HG03095 (cell line): ENCODE measurements around the gene EIF4G3.
"Not testable (repeated sequence)": the region's sequence is repeated elsewhere in the genome, so short reads cannot be mapped to it uniquely, and the experiment has no call there.

Source experiments
- ATAC-seq: cut with Tn5 transposase; IDR thresholded peaks from one replicate; pipeline ENCODE4 v1.9.1; 2021; ENCODE audit warnings: moderate library complexity; ENCODE audit not compliant: unreplicated experiment

Gene EIF4G3

DNA sequence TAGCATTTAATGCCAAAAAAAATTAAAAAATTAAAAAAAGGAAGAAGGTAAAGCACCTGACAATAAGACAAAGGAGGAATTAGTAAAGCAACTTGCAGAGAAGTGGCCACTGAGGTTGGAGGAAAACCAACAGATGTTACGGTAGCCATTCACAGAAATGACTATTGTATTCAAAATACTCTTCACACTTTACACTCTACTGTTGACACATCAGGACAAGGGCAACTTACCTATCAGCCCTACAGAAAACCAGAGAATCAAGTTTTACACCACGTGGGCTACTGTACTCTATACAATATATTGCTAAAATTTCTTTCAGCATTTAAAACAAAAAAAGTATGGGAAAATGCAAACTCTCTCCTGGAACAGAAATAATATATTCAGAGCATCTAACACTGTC, 70.0 kb downstream of the EIF4G3 start:
- ATAC-seq = no peak

GRCh38 chr1:21106238-21106637, 70.5 kb downstream of the EIF4G3 start:
- ATAC-seq = no peak

DNA sequence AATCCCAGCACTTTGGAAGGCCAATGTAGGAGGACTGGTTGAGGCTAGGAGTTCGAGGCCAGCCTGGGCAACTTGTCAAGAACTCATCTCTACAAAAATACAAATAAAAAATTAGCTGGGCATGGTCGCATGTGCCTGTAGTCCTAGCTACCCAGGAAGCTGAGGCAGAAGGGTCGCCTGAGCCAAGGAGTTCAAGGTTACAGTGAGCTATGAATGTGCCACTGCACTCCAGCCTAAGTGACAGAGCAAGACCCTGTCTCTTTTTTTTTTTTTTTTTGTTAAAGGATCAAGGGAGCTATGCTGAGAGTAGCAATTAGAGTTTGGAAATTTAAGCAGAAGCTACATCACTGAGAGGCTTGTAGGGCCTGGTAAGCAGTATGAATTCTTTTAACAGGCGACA, 70.9 kb downstream of the EIF4G3 start:
- ATAC-seq = no peak

DNA sequence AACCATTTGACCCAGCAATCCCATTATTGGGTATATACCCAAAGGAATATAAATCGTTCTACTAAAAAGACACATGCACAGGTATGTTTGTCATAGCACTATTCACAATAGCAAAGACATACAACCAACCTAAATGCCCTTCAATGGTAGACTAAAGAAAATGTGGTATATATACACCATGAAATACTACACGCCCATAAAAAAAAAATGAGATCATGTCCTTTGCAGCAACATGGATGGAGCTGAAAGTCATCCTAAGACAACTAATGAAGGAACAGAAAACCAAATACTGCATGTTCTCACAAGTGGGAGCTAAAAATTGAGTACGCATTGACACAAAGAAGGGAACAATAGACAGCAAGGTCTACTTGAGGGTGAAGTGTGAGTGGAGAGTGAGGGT, 72.0 kb downstream of the EIF4G3 start:
- no peak for ATAC-seq

DNA sequence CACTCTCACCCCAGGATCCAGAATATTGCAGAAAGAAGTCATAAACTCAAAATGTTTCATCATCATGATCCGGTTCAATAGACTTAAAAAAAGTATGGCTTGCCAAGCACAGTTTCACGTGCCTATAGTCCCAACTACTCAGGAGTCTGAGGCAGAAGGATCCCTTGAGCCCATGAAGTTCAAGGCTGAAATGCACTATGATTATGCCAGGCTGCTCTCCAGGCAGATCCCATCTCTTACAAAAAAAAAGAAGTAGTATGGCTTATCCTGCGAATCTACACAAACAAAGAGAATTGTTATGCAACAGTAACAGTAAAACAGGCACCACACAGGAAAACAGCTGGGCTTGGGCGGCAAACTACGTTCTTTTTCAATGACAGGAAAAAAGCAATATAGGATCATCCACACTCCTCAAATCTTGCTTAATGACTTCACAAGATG, 76.2 kb downstream of the EIF4G3 start:
- no peak for ATAC-seq

DNA sequence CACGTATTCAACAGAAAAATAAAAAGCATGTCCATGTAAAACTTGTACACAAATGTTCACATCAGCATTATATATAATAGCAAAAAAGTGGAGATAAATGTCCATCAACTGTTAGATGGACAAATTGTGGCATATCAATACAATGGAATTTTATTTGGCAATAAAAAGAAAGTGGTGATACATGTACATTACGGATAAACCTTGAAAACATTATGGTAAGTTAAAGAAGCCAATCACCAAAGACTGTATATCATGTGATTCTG, 76.9 kb downstream of the EIF4G3 start:
- no peak for ATAC-seq

DNA sequence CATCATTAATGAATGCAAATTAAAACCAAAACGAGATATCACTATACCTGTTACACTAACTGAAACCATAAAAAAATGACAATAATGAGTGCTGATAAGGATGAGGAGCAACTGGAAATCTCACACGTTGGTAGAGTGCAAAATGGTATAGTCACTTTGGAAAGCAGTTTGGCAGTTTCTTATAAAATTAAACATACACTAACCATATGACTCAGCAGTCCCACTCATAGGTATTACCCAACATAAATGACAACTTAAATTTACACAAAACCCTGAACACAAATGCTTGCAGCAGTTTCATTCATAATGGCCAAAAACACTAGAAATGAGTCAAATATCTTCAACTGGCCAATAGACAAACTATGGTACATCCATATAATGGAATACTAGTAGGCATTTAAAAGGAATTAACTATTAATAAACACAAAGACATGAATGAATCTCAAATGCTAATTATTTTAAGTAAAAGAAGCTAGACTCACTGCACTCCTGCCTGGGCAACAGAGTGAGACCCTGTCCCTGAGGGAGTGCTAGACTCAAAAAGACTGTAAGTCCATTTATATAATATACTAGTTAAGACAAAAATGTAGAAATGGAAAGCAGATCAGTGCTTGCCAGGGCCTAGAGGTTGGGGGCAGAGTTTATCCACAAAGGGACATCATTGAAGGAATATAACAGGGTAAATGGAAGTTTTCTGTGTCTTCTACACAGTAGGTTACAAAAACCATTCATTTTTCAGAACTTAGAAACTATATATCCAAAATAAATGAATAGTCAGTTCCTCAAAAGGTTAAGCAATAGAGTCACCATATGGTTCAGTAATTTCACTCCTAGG, 77.4 kb downstream of the EIF4G3 start:
- no peak for ATAC-seq

DNA sequence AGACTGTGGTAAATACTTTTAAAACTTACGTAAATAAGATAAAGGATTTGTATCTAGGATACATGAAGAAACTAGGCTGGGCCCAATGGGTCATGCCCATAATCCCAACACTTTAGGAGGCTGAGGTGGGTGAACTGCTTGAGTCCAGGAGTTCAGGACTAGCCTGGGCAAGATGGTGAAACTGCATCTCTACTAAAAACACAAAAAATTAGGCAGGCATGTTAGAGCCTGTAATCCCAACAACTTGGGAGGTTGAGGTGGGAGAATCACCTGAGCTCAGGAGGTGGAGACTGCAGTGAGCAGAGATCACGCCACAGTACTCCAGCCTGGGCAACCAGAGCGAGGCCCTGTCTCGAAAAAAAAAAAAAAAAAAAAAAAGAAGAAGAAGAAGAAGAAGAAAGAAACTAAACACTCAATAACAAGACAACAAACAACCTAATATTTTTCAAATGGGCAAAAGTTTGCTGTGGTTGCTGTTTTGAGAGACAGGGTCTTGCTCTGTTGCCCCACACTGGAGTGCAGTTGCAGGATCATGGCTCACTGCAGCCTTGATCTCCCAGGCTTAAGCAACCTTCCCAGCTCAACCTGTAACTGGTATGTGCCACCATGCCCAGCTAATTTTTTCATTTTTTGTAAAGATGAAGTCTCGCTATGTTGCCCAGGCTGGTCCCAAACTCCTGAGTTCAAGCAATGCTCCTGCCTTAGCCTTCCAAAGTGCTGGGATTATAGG, 78.3 kb downstream of the EIF4G3 start:
- ATAC-seq = no peak

- no peak for ATAC-seq
Measured at GRCh38 chr1:21097729-21098128, 79.0 kb downstream of the EIF4G3 start.

DNA sequence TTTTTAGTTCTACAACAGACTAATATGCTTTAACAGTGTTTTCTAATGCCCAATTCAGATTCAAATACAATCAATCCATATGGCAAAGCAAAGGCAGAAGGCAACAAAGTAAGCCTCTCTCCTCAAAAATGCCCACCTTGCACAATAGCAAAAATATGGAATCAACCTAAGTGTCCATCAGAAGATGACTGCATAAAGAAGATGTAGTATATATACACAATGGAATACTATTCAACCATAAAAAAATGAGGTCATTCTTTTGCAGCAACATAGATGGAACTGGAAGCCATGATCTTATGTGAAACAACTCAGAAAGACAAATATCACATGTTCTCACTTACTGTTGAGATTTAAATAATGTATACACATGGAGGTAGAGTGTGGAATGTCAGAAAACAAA, 80.7 kb downstream of the EIF4G3 start:
- ATAC-seq = no peak

DNA sequence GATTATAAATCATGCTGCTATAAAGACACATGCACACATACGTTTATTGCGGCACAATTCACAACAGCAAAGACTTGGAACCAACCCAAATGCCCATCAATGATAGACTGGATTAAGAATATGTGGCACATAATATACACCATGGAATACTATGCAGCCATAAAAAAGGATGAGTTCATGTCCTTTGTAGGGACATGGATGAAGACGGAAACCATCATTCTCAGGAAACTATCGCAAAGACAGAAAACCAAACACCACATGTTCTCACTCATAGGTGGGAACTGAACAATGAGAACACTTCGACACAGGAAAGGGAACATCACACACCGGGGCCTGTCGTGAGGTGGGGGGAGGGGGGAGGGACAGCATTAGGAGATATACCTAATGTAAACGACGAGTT, 82.4 kb downstream of the EIF4G3 start:
- ATAC-seq = not testable (repeated sequence)

DNA sequence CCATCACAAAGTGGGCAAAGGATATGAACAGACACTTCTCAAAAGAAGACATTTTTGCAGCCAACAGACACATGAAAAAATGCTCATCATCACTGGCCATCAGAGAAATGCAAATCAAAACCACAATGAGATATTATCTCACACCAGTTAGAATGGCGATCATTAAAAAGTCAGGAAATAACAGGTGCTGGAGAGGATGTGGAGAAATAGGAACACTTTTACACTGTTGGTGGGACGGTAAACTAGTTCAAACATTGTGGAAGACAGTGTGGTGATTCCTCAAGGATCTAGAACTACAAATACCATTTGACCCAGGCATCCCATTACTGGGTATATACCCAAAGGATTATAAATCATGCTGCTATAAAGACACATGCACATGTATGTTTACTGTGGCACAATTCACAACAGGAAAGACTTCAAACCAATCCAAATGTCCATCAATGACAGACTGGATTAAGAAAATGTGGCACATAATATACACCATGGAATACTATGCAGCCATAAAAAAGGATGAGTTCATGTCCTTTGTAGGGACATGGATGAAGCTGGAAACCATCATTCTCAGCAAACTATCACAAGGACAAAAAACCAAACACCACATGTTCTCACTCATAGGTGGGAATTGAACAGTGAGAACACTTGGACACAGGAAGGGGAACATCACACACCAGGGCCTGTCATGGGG, 83.3 kb downstream of the EIF4G3 start:
- ATAC-seq = not testable (repeated sequence)

- not testable (repeated sequence) for ATAC-seq
Measured at GRCh38 chr1:21092545-21092944, 84.2 kb downstream of the EIF4G3 start.

DNA sequence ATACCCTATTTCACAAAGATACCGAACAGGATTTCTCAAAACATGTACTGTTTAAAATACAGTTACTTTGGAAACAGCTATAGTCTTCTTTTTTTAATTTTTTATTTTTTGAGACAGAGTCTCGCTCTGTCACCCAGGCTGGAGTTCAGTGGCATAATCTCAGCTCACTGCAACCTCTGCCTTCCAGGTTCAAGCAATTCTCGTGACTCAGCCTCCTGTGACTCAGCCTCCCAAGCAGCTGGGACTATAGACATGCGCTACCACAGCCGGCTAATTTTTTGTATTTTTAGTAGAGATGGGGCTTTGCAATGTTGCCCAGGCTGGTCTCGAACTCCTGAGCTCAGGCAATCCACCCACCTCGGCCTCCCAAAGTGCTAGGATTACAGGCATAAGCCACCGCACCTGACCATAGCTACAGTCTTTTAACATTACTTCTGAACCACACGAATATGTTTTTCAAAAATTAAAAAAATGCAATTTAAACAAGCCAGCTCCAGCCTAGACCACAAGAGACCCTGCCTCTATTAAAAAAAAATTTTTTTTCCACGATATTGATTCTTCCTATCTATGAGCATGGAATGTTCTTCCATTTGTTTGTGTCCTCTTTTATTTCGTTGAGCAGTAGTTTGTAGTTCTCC, 85.5 kb downstream of the EIF4G3 start:
- not testable (repeated sequence) for ATAC-seq

GRCh38 chr1:21090463-21090862, 86.2 kb downstream of the EIF4G3 start:
- no peak for ATAC-seq

- no peak for ATAC-seq
Measured at GRCh38 chr1:21089731-21090130, 87.0 kb downstream of the EIF4G3 start.

DNA sequence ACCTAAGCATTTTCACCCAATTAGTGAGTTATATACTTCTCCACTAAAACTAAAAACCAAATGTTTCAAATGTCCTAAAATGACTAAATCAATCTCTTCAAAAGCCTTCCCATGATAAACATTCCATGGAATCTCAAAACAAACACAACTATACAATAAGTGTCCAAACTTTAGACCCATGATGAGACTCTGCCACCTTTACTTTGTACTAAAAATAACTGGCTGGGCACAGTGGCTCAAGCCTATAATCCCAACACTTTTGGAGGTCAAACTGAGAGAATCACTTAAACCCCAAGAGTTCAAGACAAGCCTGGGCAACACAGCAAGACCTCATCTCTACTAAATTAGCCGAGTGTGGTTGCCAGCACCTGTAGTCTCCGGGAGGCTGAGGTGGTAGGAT, 87.4 kb downstream of the EIF4G3 start:
- no peak for ATAC-seq

- no peak for ATAC-seq
Measured at GRCh38 chr1:21084111-21084810, 92.4 kb downstream of the EIF4G3 start.

GRCh38 chr1:21082073-21082472, 94.6 kb downstream of the EIF4G3 start:
- no peak for ATAC-seq

DNA sequence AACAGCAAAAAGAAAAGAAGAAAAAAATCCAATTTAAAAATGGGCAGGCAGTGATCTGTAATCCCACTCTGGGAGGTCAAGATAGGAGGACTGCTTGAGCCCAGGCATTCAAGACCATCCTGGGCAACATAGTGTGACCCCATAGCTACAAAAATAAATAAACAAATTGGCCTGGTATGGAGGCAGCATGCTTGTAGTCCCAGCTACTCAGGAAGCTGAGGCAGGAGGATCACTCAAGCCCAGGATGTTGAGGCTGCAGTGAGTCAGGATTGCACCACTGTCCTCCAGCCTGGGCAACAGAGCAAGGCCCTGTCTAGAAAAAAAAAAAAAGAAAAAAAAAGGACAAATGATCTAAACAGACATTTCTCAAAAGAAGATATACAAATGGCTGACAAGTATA, 99.6 kb downstream of the EIF4G3 start:
- ATAC-seq = no peak

- ATAC-seq = no peak
Measured at GRCh38 chr1:21072721-21073120, 104.0 kb downstream of the EIF4G3 start.
